ENCODE measurements around the gene SCGB1C2.

DNA sequence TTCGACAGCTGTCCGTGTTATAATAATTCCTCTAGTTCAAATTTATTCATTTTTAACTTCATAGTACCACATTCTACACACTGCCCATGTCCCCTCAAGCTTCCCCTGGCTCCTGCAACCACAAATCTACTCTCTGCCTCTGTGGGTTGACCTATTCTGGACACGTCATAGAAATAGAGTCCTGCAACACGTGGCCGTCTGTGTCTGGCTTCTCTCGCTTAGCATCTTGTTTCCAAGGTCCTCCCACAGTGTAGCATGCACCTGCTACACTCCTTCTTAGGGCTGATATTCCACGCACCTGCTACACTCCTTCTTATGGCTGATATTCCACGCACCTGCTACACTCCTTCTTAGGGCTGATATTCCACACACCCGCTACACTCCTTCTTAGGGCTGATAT lies 16.5 kb downstream of the SCGB1C2 start:
- TF ChIP-seq, protein P1, sequence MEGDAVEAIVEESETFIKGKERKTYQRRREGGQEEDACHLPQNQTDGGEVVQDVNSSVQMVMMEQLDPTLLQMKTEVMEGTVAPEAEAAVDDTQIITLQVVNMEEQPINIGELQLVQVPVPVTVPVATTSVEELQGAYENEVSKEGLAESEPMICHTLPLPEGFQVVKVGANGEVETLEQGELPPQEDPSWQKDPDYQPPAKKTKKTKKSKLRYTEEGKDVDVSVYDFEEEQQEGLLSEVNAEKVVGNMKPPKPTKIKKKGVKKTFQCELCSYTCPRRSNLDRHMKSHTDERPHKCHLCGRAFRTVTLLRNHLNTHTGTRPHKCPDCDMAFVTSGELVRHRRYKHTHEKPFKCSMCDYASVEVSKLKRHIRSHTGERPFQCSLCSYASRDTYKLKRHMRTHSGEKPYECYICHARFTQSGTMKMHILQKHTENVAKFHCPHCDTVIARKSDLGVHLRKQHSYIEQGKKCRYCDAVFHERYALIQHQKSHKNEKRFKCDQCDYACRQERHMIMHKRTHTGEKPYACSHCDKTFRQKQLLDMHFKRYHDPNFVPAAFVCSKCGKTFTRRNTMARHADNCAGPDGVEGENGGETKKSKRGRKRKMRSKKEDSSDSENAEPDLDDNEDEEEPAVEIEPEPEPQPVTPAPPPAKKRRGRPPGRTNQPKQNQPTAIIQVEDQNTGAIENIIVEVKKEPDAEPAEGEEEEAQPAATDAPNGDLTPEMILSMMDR (conservative IDR thresholded peaks at IDR 0.05): no peak
- TF ChIP-seq EZH2 (IDR thresholded peaks at IDR 0.05; ENCODE audit: low read depth): no peak

Data from PC-9 (cell line).